HG02610 (cell line): Measurements from ENCODE around the gene SH3BGRL3.
"Not testable (repeated sequence)": the region's sequence is repeated elsewhere in the genome, so short reads cannot be mapped to it uniquely, and the experiment has no call there.

Experiments used
- ATAC-seq: cut with Tn5 transposase; IDR thresholded peaks from one replicate; pipeline ENCODE4 v1.9.1; 2021; ENCODE audit warnings: mild to moderate bottlenecking, moderate library complexity; ENCODE audit not compliant: unreplicated experiment

Gene SH3BGRL3

GRCh38 chr1:26279456-26280332 is at the start of gene SH3BGRL3:
Gene SH3BGRL3, plus strand, starts transcription at chr1:26280086. Its CDS starts 70 bp downstream, at chr1:26280156.
- ATAC-seq: peak; percentile 70

GRCh38 chr1:26230682-26231081 is 49.2 kb upstream of the SH3BGRL3 start:
- ATAC-seq: not testable (repeated sequence)

GRCh38 chr1:26233903-26234643 is 45.8 kb upstream of the SH3BGRL3 start, which contains the start of gene CEP85:
Gene CEP85, plus strand, starts transcription at chr1:26234200. Its CDS starts 5,584 bp downstream, at chr1:26239784.
- ATAC-seq: peak; percentile 91

GRCh38 chr1:26234644-26235370 is 45.1 kb upstream of the SH3BGRL3 start:
- ATAC-seq: peak; percentile 9

GRCh38 chr1:26237230-26237966 is 42.5 kb upstream of the SH3BGRL3 start:
- ATAC-seq: no peak

- ATAC-seq: no peak
Measured at GRCh38 chr1:26239936-26240335, 40.0 kb upstream of the SH3BGRL3 start.

- ATAC-seq: no peak
Measured at GRCh38 chr1:26252718-26253117, 27.2 kb upstream of the SH3BGRL3 start.

GRCh38 chr1:26254404-26254803 is 25.5 kb upstream of the SH3BGRL3 start:
- no peak for ATAC-seq

GRCh38 chr1:26257222-26257621 is 22.7 kb upstream of the SH3BGRL3 start:
- ATAC-seq: no peak

- ATAC-seq: no peak
Measured at GRCh38 chr1:26259005-26259404, 20.9 kb upstream of the SH3BGRL3 start.

GRCh38 chr1:26259578-26259977 is 20.3 kb upstream of the SH3BGRL3 start:
- ATAC-seq: no peak

- no peak for ATAC-seq
Measured at GRCh38 chr1:26263212-26263611, 16.7 kb upstream of the SH3BGRL3 start.

- no peak for ATAC-seq
Measured at GRCh38 chr1:26265405-26265804, 14.5 kb upstream of the SH3BGRL3 start.

GRCh38 chr1:26268290-26269197 is 11.3 kb upstream of the SH3BGRL3 start:
- no peak for ATAC-seq

GRCh38 chr1:26269198-26269550 is 10.7 kb upstream of the SH3BGRL3 start:
- ATAC-seq: no peak

- no peak for ATAC-seq
Measured at GRCh38 chr1:26274801-26275425, 5.0 kb upstream of the SH3BGRL3 start.

GRCh38 chr1:26275580-26276431 is 4.1 kb upstream of the SH3BGRL3 start:
- ATAC-seq: no peak

GRCh38 chr1:26276432-26276838 is 3.5 kb upstream of the SH3BGRL3 start:
- no peak for ATAC-seq
